NCI-H345 (cell line): Measurements from ENCODE around the gene CLEC18A.
"Not testable (repeated sequence)": the region's sequence is repeated elsewhere in the genome, so short reads cannot be mapped to it uniquely, and the experiment has no call there.

Source experiments
- DNase-seq: peaks from one replicate; lab custom pipeline; 2025; lab: John Stamatoyannopoulos, UW

The CLEC18A gene

GRCh38 chr16:69930117-69930776 lies 20.9 kb upstream of the CLEC18A start:
- peak; percentile 26 for DNase-seq

GRCh38 chr16:69931631-69932030 lies 19.5 kb upstream of the CLEC18A start:
- no peak for DNase-seq

GRCh38 chr16:69932228-69932627 lies 18.9 kb upstream of the CLEC18A start:
- no peak for DNase-seq

GRCh38 chr16:69932691-69933392 lies 18.3 kb upstream of the CLEC18A start:
- DNase-seq: no peak

- no peak for DNase-seq
Measured at GRCh38 chr16:69934044-69934443, 17.1 kb upstream of the CLEC18A start.

GRCh38 chr16:69934751-69935150 lies 16.4 kb upstream of the CLEC18A start:
- no peak for DNase-seq

GRCh38 chr16:69935278-69935711 lies 15.8 kb upstream of the CLEC18A start:
- DNase-seq: no peak

- DNase-seq: no peak
Measured at GRCh38 chr16:69935740-69936139, 15.4 kb upstream of the CLEC18A start.

GRCh38 chr16:69936252-69936651 lies 14.9 kb upstream of the CLEC18A start:
- no peak for DNase-seq

GRCh38 chr16:69936751-69937211 lies 14.4 kb upstream of the CLEC18A start:
- no peak for DNase-seq

GRCh38 chr16:69937465-69937951 lies 13.6 kb upstream of the CLEC18A start:
- no peak for DNase-seq

- DNase-seq: no peak
Measured at GRCh38 chr16:69938981-69939820, 11.9 kb upstream of the CLEC18A start.

GRCh38 chr16:69939821-69940585 lies 11.1 kb upstream of the CLEC18A start:
- no peak for DNase-seq

GRCh38 chr16:69940676-69941075 lies 10.5 kb upstream of the CLEC18A start:
- DNase-seq: no peak

- no peak for DNase-seq
Measured at GRCh38 chr16:69941251-69942098, 9.7 kb upstream of the CLEC18A start.

GRCh38 chr16:69942099-69942491 lies 9.0 kb upstream of the CLEC18A start:
- no peak for DNase-seq

GRCh38 chr16:69942627-69943170 lies 8.4 kb upstream of the CLEC18A start:
- no peak for DNase-seq

GRCh38 chr16:69943241-69944036 lies 7.7 kb upstream of the CLEC18A start:
- DNase-seq: not testable (repeated sequence)

- DNase-seq: not testable (repeated sequence)
Measured at GRCh38 chr16:69950411-69950810, 723 bp upstream of the CLEC18A start.

- not testable (repeated sequence) for DNase-seq
Measured at GRCh38 chr16:69951672-69952031, 518 bp downstream of the CLEC18A start.
